Measurements from ENCODE around the gene TRIML1.

Gene TRIML1

DNA sequence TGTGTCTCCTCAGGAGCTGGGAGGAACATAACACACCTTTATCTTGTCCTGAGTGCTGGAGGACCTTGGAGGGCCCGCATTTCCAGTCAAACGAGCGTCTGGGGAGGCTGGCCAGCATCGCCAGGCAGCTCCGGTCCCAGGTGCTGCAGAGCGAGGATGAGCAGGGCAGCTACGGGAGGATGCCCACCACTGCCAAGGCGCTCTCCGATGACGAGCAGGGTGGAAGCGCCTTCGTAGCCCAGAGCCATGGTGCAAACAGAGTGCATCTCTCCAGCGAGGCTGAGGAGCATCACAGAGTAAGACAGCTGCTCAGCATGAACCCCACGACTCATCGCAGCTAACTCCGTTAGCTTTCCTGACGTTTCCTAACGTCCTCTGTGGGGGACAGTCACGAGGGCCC, 430 bp downstream of the TRIML1 start:
- no peak overlapping the region for H3K4me3 ChIP-seq (ENCODE audit: low read depth in 1 of 2, low read length in 1 of 2)
- H3K27ac ChIP-seq: no peak overlapping the region
- H3K36me3 ChIP-seq: no peaks in the 10 kb centered on the region
- no peaks in the 10 kb centered on the region for H3K27me3 ChIP-seq
- H3K4me1 ChIP-seq (ENCODE audit: control insufficient read depth in 1 of 2, insufficient read depth in 1 of 2, low read depth in 1 of 2, low read length in 1 of 2): no peaks in the 10 kb centered on the region
- H3K9me3 ChIP-seq: peaks cover 4% of the 10 kb centered on the region
- TF ChIP-seq, protein P1, sequence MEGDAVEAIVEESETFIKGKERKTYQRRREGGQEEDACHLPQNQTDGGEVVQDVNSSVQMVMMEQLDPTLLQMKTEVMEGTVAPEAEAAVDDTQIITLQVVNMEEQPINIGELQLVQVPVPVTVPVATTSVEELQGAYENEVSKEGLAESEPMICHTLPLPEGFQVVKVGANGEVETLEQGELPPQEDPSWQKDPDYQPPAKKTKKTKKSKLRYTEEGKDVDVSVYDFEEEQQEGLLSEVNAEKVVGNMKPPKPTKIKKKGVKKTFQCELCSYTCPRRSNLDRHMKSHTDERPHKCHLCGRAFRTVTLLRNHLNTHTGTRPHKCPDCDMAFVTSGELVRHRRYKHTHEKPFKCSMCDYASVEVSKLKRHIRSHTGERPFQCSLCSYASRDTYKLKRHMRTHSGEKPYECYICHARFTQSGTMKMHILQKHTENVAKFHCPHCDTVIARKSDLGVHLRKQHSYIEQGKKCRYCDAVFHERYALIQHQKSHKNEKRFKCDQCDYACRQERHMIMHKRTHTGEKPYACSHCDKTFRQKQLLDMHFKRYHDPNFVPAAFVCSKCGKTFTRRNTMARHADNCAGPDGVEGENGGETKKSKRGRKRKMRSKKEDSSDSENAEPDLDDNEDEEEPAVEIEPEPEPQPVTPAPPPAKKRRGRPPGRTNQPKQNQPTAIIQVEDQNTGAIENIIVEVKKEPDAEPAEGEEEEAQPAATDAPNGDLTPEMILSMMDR (IDR thresholded peaks at IDR 0.05): no peak

DNA sequence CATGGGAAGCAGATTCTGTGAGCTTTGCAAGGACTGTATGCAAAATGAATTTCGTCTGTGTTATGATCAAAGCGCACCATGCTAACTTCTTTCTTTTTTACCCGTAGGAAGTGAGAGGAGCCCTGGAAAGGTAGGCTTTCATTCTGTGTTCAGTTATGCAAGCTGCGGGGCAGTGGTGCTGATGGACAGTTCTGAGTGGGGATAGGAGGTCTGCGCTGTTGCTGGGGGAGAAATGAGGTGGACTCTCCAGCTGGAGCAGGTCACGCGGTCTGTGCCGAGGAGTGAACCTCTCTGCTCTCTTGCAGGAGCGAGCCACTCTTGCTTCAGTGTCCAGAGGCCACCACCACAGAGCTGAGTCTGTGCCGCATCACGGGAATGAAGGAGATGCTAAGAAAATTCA, 4.5 kb downstream of the TRIML1 start:
- no peak overlapping the region for H3K4me3 ChIP-seq (ENCODE audit: low read depth in 1 of 2, low read length in 1 of 2)
- H3K36me3 ChIP-seq: no peaks in the 10 kb centered on the region
- peaks cover 4% of the 10 kb centered on the region for H3K9me3 ChIP-seq
- H3K27me3 ChIP-seq: no peaks in the 10 kb centered on the region
- TF ChIP-seq, protein P1 (IDR thresholded peaks at IDR 0.05): no peak
- H3K4me1 ChIP-seq (ENCODE audit: control insufficient read depth in 1 of 2, insufficient read depth in 1 of 2, low read depth in 1 of 2, low read length in 1 of 2): no peaks in the 10 kb centered on the region
- no peak overlapping the region for H3K27ac ChIP-seq

DNA sequence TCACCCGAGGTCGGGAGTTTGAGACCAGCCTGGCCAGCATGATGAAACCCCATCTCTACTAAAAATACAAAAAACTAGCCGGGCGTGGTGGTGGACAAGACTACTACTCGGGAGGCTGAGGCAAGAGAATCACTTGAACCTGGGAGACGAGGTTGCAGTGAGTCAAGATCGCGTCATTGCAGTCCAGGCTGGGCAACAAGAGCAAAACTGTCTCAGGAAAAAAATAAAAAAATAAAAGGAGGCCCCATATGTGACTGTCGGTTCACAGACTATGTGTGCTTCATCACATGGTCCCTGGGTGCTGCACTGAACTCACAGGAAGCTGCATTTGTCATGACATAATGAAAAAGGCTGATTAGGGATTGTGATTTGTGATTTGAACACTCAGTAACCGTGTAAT, 6.4 kb downstream of the TRIML1 start:
- Histone ChIP-seq H3K27me3 (no peaks in the 10 kb centered on the region), H3K27ac (no peak overlapping the region), H3K36me3 (no peaks in the 10 kb centered on the region), H3K4me1 (ENCODE audit: control insufficient read depth in 1 of 2, insufficient read depth in 1 of 2, low read depth in 1 of 2, low read length in 1 of 2) (no peaks in the 10 kb centered on the region), H3K9me3 (peaks cover 4% of the 10 kb centered on the region), H3K4me3 (ENCODE audit: low read depth in 1 of 2, low read length in 1 of 2) (no peak overlapping the region)
- TF ChIP-seq, protein P1 (IDR thresholded peaks at IDR 0.05): no peak

DNA sequence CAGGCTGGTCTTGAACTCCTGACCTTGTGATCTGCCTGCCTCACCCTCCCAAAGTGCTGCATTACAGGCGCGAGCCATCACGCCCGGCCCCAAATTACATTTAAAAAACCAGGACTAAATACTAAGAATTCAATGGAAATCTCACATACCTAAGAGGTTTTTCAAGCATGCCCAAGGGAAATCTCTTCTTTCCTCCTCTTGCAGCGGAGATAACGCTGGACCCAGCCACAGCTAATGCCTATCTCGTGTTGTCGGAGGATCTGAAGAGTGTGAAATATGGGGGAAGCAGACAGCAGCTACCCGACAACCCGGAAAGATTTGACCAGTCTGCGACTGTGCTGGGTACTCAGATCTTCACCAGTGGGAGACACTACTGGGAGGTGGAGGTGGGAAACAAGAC, 7.4 kb downstream of the TRIML1 start:
- Histone ChIP-seq H3K27ac (no peak overlapping the region), H3K36me3 (no peaks in the 10 kb centered on the region), H3K9me3 (peaks cover 4% of the 10 kb centered on the region), H3K4me1 (ENCODE audit: control insufficient read depth in 1 of 2, insufficient read depth in 1 of 2, low read depth in 1 of 2, low read length in 1 of 2) (no peaks in the 10 kb centered on the region), H3K4me3 (ENCODE audit: low read depth in 1 of 2, low read length in 1 of 2) (no peak overlapping the region), H3K27me3 (no peaks in the 10 kb centered on the region)
- TF ChIP-seq, protein P1 (IDR thresholded peaks at IDR 0.05): no peak

DNA sequence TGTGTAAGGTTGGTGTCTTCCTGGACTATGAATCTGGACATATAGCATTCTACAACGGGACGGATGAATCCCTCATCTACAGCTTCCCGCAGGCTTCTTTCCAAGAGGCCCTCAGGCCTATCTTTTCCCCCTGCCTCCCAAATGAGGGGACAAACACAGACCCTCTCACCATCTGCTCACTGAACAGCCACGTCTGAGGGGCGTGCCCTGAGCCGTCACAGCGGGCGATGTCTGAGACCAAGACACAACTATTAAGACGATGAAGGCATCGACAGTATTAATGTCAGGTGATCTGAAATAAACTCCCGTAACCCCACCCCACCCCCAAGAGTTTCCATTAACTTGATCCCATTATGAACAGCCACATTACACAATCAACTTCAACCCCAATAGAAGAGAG, 7.9 kb downstream of the TRIML1 start:
- H3K27me3 ChIP-seq: no peaks in the 10 kb centered on the region
- TF ChIP-seq, protein P1 (IDR thresholded peaks at IDR 0.05): no peak
- no peak overlapping the region for H3K27ac ChIP-seq
- H3K4me3 ChIP-seq (ENCODE audit: low read depth in 1 of 2, low read length in 1 of 2): no peak overlapping the region
- no peaks in the 10 kb centered on the region for H3K4me1 ChIP-seq (ENCODE audit: control insufficient read depth in 1 of 2, insufficient read depth in 1 of 2, low read depth in 1 of 2, low read length in 1 of 2)
- H3K36me3 ChIP-seq: no peaks in the 10 kb centered on the region
- H3K9me3 ChIP-seq: peaks cover 4% of the 10 kb centered on the region

DNA sequence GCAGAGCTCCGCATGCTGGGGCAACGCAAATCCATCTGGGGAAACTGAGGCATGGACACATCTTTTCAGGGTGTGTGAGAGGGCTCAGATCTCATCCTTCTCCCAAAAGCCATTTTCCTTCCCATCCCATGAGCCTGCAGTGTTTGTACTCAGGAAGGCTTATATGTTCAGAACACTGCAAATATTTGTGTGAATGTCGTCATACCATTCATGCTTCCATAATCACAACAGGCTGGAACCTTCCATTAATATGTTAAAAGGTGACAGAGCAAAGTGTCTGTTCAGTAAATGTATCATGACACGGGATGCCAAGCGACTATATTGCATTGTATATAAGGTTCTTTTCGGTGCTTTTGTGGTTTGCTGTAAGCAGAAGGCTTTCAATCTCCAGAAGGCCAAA, 8.5 kb downstream of the TRIML1 start:
- TF ChIP-seq, protein P1 (IDR thresholded peaks at IDR 0.05): no peak
- Histone ChIP-seq H3K27me3 (no peaks in the 10 kb centered on the region), H3K36me3 (no peaks in the 10 kb centered on the region), H3K27ac (no peak overlapping the region), H3K4me1 (ENCODE audit: control insufficient read depth in 1 of 2, insufficient read depth in 1 of 2, low read depth in 1 of 2, low read length in 1 of 2) (no peaks in the 10 kb centered on the region), H3K4me3 (ENCODE audit: low read depth in 1 of 2, low read length in 1 of 2) (no peak overlapping the region), H3K9me3 (peaks cover 4% of the 10 kb centered on the region)
